GM12878 (cell line): ENCODE measurements around the gene LRRC40. TPM values are rescaled to one million over a fixed set of nuclear protein-coding genes. Genes with fewer than 3 reads are reported as not detected.
"Not testable (repeated sequence)": the region's sequence is repeated elsewhere in the genome, so short reads cannot be mapped to it uniquely, and the experiment has no call there.

Experiments used
- ATAC-seq: fragments of 200-7000 bp; cut with Tn5 transposase; 3 replicates; pipeline ENCODE4 v1.9.1; 2020; ENCODE audit warnings: mild to moderate bottlenecking, moderate library complexity
- BruUV-seq: library from RNA; stranded (reverse); fragments of 400-500 nt; replicated peaks from 2 replicates; lab custom pipeline; 2021; lab: Mats Ljungman, UMichigan
- CTCF ChIA-PET: fragments of 300-600 bp; sonication (Branson Sonifier 250); formaldehyde crosslinking; extraction: SDS; loops from one replicate; lab custom pipeline; 2021; ENCODE audit warnings: inconsistent platforms; lab: Yijun Ruan, JAX
- POLR2A ChIA-PET: fragments of 350-600 bp; formaldehyde crosslinking; extraction: SDS; loops from one replicate; lab custom pipeline; 2021; ENCODE audit warnings: inconsistent platforms; lab: Charles Lee
- RAD21 ChIA-PET: fragments of 300-600 bp; sonication (Branson Sonifier 250); formaldehyde crosslinking; loops from one replicate; lab custom pipeline; 2023; ENCODE audit warnings: antibody characterized with exemption; ENCODE audit not compliant: unreplicated experiment; lab: Charles Lee
- SMC1A ChIA-PET: fragments of 300-600 bp; sonication (Branson Sonifier 250); formaldehyde crosslinking; loops from one replicate; lab custom pipeline; 2023; ENCODE audit not compliant: unreplicated experiment, uncharacterized antibody; lab: Charles Lee
- DNase-seq: peaks from one replicate; pipeline ENCODE4 v3.0.0-alpha.2; 2011; ENCODE audit warnings: low read depth, low spot score
- FAIRE-seq: peaks from 3 replicates; lab custom pipeline; 2011; peaks lifted over from hg19 to GRCh38; lab: Jason Lieb, UNC
- H2AFZ ChIP-seq: 2 replicates; pipeline ENCODE4 v1.6.0; 2011; ENCODE audit warnings: low read depth, low read length, control low read depth; ENCODE audit not compliant: control insufficient read depth
- H3K27ac ChIP-seq: 2 replicates; pipeline ENCODE4 v1.5.1; 2011; ENCODE audit warnings: control low read depth; ENCODE audit not compliant: control insufficient read depth, insufficient read depth
- H3K27me3 ChIP-seq, 2 experiments: replicated peaks in 1 of 2; 2 replicates each; pipeline versions ENCODE4 v1.6.0 to v1.6.1; 2011; ENCODE audit warnings: low read length in 1 of 2; ENCODE audit not compliant: control insufficient read depth in 2 of 2, insufficient read depth in 2 of 2
- H3K36me3 ChIP-seq, 2 experiments: 2 replicates each; pipeline ENCODE4 v1.5.1; 2011; ENCODE audit warnings: low read length in 1 of 2; ENCODE audit not compliant: control insufficient read depth in 2 of 2, insufficient read depth in 2 of 2
- H3K4me1 ChIP-seq: 2 replicates; pipeline ENCODE4 v1.6.1; 2011; ENCODE audit warnings: mild to moderate bottlenecking, low read length, moderate library complexity, mixed read lengths; ENCODE audit not compliant: control insufficient read depth, insufficient read depth
- H3K4me2 ChIP-seq: 2 replicates; pipeline ENCODE4 v1.6.0; 2011; ENCODE audit warnings: control low read depth; ENCODE audit not compliant: control insufficient read depth, insufficient read depth
- H3K4me3 ChIP-seq: fragments of 200-600 bp; sonication (generic); 2 replicates; pipeline ENCODE4 v1.5.1; 2016
- H3K79me2 ChIP-seq: 2 replicates; pipeline ENCODE4 v1.6.0; 2011; ENCODE audit warnings: low read length; ENCODE audit not compliant: control insufficient read depth, insufficient read depth
- H3K9ac ChIP-seq: 2 replicates; pipeline ENCODE4 v1.8.0; 2011; ENCODE audit warnings: low read length, control low read depth, mixed read lengths; ENCODE audit not compliant: control insufficient read depth, insufficient read depth
- H3K9me3 ChIP-seq: replicated peaks from 3 replicates; pipeline ENCODE4 v1.5.1; 2011; ENCODE audit warnings: mild to moderate bottlenecking, low read length; ENCODE audit not compliant: control insufficient read depth, insufficient read depth
- H4K20me1 ChIP-seq: 2 replicates; pipeline ENCODE4 v1.6.0; 2011; ENCODE audit not compliant: control insufficient read depth, insufficient read depth
- CBX5 ChIP-seq: sonication (generic); IDR thresholded peaks from 2 replicates; pipeline ENCODE4 v1.6.1; 2016; ENCODE audit warnings: low read depth, moderate library complexity, mild to moderate bottlenecking, inconsistent platforms
- RAD51 ChIP-seq: fragments of 450-650 bp; IDR thresholded peaks from 2 replicates; pipeline ENCODE4 v1.6.1; 2016; ENCODE audit warnings: moderate library complexity, mild to moderate bottlenecking, inconsistent platforms
- SIN3A ChIP-seq: IDR thresholded peaks from 2 replicates; pipeline ENCODE4 v1.6.1; 2012; ENCODE audit warnings: low read depth, low read length, improper control_type of control experiment
- SRF ChIP-seq, 2 experiments: IDR thresholded peaks; 2 replicates each; pipeline ENCODE4 v1.6.1; 2011; ENCODE audit warnings: low read depth in 2 of 2, low read length in 2 of 2, mild to moderate bottlenecking in 1 of 2, moderate library complexity in 1 of 2
- YBX1 ChIP-seq: fragments of 450-650 bp; IDR thresholded peaks from 2 replicates; pipeline ENCODE4 v1.6.1; 2016; ENCODE audit warnings: antibody characterized with exemption
- YY1 ChIP-seq: IDR thresholded peaks from 2 replicates; pipeline ENCODE4 v1.6.1; 2011; ENCODE audit warnings: low read depth, mild to moderate bottlenecking, low read length
- ZBED1 ChIP-seq: IDR thresholded peaks from 2 replicates; pipeline ENCODE4 v1.6.1; 2016; ENCODE audit warnings: borderline replicate concordance
- ZNF384 ChIP-seq: IDR thresholded peaks from 2 replicates; pipeline ENCODE4 v1.6.1; 2012; ENCODE audit warnings: low read depth, mild to moderate bottlenecking, low read length, improper control_type of control experiment, borderline replicate concordance
- WGBS: methylation state at CpG from one replicate; pipeline ENCODE4 v1.1.6; 2016; ENCODE audit warnings: low lambda C conversion rate; ENCODE audit not compliant: insufficient replicate concordance, insufficient coverage; ENCODE audit errors: missing lambda C conversion rate; 5-methylcytosine and 5-hydroxymethylcytosine counted together
- in situ Hi-C: fragments of 300-500 bp; cut with MboI; formaldehyde crosslinking; loops from 9 replicates; pipeline ENCODE4 v1.14.3; 2018; ENCODE audit warnings: mixed read lengths
- intact Hi-C: fragments of 100-400 bp; cut with micrococcal nuclease; formaldehyde crosslinking; loops from one replicate; pipeline ENCODE4 v1.14.2; 2022; ENCODE audit not compliant: unreplicated experiment
- polyA plus RNA-seq, 11 experiments: library from polyadenylated mRNA; depleted of rRNA in 4 of 11; unstranded in 6 of 11; stranded (reverse) in 5 of 11; fragments of >200 nt; fragmentation: Nextera tagmentation in 4 of 11; fragmentation: Illumina TruSeq in 1 of 11; extraction: Ambion mirVana in 4 of 11; extraction: Trizol in 1 of 11; gene quantifications; 1 replicate in 1 of 11; 2 replicates in 10 of 11; pipeline versions ENCODE4 v1.2.1 to v1.2.3, GENCODE V29; 2011 to 2016; ENCODE audit warnings: inconsistent platforms in 2 of 11, missing spikeins in 2 of 11, low read depth in 1 of 11
- total RNA-seq, 4 experiments: library from RNA; depleted of rRNA in 3 of 4; stranded (reverse); fragments of >200 nt in 3 of 4; fragmentation: Illumina TruSeq in 1 of 4; extraction: Trizol in 1 of 4; gene quantifications; 2 replicates each; pipeline versions ENCODE4 v1.2.1 to v1.2.3, GENCODE V29; 2013 to 2021
- TF ChIP-seq, protein P1 (sequence below): fragments of 450-650 bp; IDR thresholded peaks from 2 replicates; pipeline ENCODE4 v1.6.1; 2016; ENCODE audit warnings: mild to moderate bottlenecking
- TF ChIP-seq, protein P2 (sequence below): fragments of 450-650 bp; IDR thresholded peaks from 2 replicates; pipeline ENCODE4 v1.6.1; 2017; ENCODE audit warnings: borderline replicate concordance

The LRRC40 gene
- total and polyA plus RNA-seq, 10 of the 15 experiments (the other 5 are each of a cell fraction or from before 2014, with no cell fraction given) = 19.5 to 44.3 (median 30.9) TPM

DNA sequence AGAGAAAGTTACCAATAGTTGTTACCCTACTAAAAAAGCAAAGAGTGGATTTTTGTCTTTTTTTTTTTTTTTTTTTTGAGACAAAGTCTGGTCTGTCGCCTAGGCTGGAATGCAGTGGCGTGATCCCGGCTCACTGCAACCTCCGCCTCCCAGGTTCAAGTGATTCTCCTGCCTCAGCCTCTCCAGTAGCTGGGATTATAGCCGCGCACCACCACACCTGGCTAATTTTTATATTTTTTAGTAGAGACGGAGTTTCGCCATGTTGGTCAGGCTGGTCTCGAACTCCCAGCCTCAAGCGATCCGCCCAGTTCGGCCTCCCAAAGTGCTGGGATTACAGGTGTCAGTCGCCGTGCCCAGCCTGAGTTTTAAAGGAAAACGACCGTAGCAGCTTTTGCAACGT, 1.5 kb upstream of the LRRC40 start:
- H3K79me2 ChIP-seq = peaks cover 96% of the 10 kb centered on the region
- H3K9ac ChIP-seq = peak overlapping the region; percentile 83
- H3K9me3 ChIP-seq, ATAC-seq, H2AFZ ChIP-seq, BruUV-seq: not testable (repeated sequence)
- RAD21 ChIA-PET = interaction anchor here (0.8 kb wide), 1 partner anchor 147 kb away, joined by 3 read pairs; the partner anchor contains the start of gene ANKRD13C
- CTCF ChIA-PET = interaction anchor here (0.9 to 1.7 kb wide), 3 partner anchors 10 to 204 kb away, joined by 3 to 14 read pairs (median 5); partner anchors contain the start of genes CTH and SRSF11
- POLR2A ChIA-PET = interaction anchor here (3.3 kb wide), 1 partner anchor 14 kb away, joined by 21 read pairs; the partner anchor contains the start of gene SRSF11
- TF ChIP-seq, protein P1, sequence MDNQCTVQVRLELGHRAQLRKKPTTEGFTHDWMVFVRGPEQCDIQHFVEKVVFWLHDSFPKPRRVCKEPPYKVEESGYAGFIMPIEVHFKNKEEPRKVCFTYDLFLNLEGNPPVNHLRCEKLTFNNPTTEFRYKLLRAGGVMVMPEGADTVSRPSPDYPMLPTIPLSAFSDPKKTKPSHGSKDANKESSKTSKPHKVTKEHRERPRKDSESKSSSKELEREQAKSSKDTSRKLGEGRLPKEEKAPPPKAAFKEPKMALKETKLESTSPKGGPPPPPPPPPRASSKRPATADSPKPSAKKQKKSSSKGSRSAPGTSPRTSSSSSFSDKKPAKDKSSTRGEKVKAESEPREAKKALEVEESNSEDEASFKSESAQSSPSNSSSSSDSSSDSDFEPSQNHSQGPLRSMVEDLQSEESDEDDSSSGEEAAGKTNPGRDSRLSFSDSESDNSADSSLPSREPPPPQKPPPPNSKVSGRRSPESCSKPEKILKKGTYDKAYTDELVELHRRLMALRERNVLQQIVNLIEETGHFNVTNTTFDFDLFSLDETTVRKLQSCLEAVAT = peak; percentile 77
- TF ChIP-seq, all 136 proteins: peak for 1; not testable (repeated sequence) for 135
- peak overlapping the region; percentile 83 for H3K4me3 ChIP-seq
- DNase-seq, H3K27me3 ChIP-seq, H3K27ac ChIP-seq, in situ Hi-C loops, H4K20me1 ChIP-seq, FAIRE-seq, H3K36me3 ChIP-seq: not testable (repeated sequence)
- H3K4me1 ChIP-seq = peaks cover 11% of the 10 kb centered on the region
- SMC1A ChIA-PET = interaction anchor here (0.6 to 5.5 kb wide), 9 partner anchors 8 to 867 kb away, joined by 3 to 31 read pairs (median 4); partner anchors contain the start of gene SRSF11
- H3K4me2 ChIP-seq = peak overlapping the region; percentile 40; the same call in 1 of the 2 replicates
- 94% methylated on average over 13 of the region's 17 CpGs for WGBS
- intact Hi-C loops = loop anchor here (5.0 to 10.0 kb wide), 2 partner anchors 145 to 208 kb away; partner anchors contain the start of genes ANKRD13C and CTH

DNA sequence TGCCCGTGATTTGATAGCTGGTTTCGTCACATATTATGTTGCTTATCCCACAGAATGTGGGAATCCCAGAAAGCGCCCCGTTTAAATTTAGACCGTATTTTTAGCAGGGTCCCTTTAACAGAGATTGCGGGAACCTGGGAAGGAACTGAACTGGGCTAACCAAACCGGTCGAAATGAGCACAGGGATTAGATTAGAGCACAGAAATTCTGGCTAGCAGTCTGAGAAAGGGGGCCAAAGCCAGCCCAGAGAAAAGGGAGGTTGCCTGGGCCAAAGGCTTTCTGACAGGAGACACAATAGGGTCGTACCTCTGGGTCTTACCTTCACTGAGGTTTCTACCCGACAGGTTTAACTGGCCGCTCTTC, 327 bp downstream of the LRRC40 start:
- intact Hi-C loops = loop anchor here (1.0 to 10.0 kb wide), 4 partner anchors 16 to 876 kb away; partner anchors contain the start of genes ANKRD13C, CTH, SRSF11 and ZRANB2

More for the DNA sequence above, 327 bp downstream of the LRRC40 start:
- no peaks in the 10 kb centered on the region for H3K9me3 ChIP-seq
- DNase-seq = no peak
- peaks cover 6% of the 10 kb centered on the region for H3K4me1 ChIP-seq
- peak; percentile 34 for ATAC-seq
- ChIA-PET SMC1A (interaction anchor here (0.7 to 1.0 kb wide), 3 partner anchors 14 to 301 kb away, joined by 3 to 4 read pairs (median 3); no protein-coding TSS in a partner anchor), POLR2A (interaction anchor here (1.2 to 3.3 kb wide), 2 partner anchors 15 to 16 kb away, joined by 5 to 21 read pairs; partner anchors contain the start of gene SRSF11), CTCF (interaction anchor here (1.4 kb wide), 1 partner anchor 23 kb away, joined by 3 read pairs; no protein-coding TSS in a partner anchor), RAD21 (interaction anchor here (1.3 kb wide), 1 partner anchor 22 kb away, joined by 3 read pairs; no protein-coding TSS in a partner anchor)
- in situ Hi-C loops = no loop called here
- H3K4me3 ChIP-seq = peak overlapping the region; percentile 83
- peaks cover 92% of the 10 kb centered on the region for H3K79me2 ChIP-seq
- H4K20me1 ChIP-seq = no peaks in the 10 kb centered on the region
- H3K36me3 ChIP-seq = no peaks in the 10 kb centered on the region; a peak in 1 of 4 replicates
- TF ChIP-seq CBX5 = no peak
- no peak for TF ChIP-seq ZNF384
- no peak for TF ChIP-seq SIN3A
- TF ChIP-seq YBX1 = no peak
- TF ChIP-seq YY1 = no peak
- no peak for TF ChIP-seq RAD51
- TF ChIP-seq, protein P2, sequence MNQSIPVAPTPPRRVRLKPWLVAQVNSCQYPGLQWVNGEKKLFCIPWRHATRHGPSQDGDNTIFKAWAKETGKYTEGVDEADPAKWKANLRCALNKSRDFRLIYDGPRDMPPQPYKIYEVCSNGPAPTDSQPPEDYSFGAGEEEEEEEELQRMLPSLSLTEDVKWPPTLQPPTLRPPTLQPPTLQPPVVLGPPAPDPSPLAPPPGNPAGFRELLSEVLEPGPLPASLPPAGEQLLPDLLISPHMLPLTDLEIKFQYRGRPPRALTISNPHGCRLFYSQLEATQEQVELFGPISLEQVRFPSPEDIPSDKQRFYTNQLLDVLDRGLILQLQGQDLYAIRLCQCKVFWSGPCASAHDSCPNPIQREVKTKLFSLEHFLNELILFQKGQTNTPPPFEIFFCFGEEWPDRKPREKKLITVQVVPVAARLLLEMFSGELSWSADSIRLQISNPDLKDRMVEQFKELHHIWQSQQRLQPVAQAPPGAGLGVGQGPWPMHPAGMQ = no peak
- no peak for TF ChIP-seq ZBED1
- TF ChIP-seq SRF (IDR thresholded peaks at IDR 0.05; ENCODE audit: low read depth in 2 of 2, low read length in 2 of 2) = no peak
- peak overlapping the region; percentile 74 for H3K27ac ChIP-seq
- H2AFZ ChIP-seq = peak overlapping the region; percentile 93
- H3K27me3 ChIP-seq = no peaks in the 10 kb centered on the region
- H3K4me2 ChIP-seq = peak overlapping the region; percentile 52
- 2% methylated on average over 11 of the region's 11 CpGs for WGBS
- H3K9ac ChIP-seq = peak overlapping the region; percentile 83
- TSS peak; percentile 76 for BruUV-seq
- no peak for FAIRE-seq
